GM18511 (cell line): ENCODE measurements around the gene TPRG1L.
"Not testable (repeated sequence)": the region's sequence is repeated elsewhere in the genome, so short reads cannot be mapped to it uniquely, and the experiment has no call there.

ENCODE experiments used
- ATAC-seq: cut with Tn5 transposase; IDR thresholded peaks from one replicate; pipeline ENCODE4 v1.9.1; 2021; ENCODE audit warnings: mild to moderate bottlenecking, moderate library complexity; ENCODE audit not compliant: unreplicated experiment

TPRG1L gene

DNA sequence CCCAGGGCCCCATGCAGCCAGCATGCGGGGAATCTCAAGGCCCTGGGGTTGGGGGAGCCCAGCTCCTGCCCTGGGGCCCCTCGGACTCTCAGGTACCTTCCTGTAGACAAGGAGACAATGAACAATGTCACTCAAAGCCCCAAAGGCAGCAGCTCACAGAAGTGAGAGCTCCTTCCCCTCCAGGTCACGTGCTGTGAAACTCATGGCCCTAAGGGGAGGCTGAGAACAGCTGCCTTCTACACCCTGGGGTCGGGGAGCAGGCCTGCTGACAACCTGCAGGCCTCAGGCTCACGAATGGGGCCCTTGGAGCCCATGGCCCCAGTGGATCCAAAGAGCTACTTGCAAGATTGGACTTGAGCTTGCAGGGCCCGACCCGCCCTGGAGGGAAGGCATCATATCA is 16.7 kb upstream of the TPRG1L start:
- no peak for ATAC-seq

DNA sequence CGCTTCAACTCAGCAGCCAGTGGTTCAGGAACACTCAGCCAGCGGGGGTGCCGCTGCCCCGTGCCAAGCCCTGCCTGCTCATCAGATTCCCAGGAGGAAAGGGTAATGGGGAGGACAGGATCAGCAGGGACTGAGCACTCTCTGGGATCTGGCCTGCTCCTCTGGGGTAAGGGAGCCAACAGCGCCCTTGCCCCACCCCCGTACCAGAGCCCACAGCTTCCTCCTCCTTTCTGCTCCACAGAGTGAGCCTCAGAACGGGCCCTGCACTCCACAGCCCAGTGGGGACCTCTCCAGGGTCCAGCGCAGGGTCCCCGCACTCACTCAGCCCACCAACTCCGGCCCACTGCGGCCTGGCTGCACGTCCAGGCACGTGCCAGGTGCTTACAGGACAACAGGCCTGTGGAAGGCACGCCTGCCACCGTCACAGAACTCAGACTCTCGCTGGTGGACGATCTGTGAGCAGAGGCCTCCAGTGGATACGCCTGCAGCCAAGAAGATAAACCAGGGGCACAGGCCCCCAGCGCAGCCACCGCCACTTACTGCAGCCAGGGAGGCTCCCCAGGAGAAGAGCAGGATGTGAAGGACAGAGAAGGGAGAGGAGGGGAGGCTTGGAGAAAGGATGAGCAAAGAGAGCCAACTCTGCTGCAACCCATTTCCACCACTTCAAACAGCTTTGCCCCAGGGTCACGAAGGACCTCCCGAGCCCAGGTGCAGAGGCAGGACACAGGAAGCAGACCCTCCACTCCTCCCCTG is 15.6 kb upstream of the TPRG1L start:
- ATAC-seq: no peak

DNA sequence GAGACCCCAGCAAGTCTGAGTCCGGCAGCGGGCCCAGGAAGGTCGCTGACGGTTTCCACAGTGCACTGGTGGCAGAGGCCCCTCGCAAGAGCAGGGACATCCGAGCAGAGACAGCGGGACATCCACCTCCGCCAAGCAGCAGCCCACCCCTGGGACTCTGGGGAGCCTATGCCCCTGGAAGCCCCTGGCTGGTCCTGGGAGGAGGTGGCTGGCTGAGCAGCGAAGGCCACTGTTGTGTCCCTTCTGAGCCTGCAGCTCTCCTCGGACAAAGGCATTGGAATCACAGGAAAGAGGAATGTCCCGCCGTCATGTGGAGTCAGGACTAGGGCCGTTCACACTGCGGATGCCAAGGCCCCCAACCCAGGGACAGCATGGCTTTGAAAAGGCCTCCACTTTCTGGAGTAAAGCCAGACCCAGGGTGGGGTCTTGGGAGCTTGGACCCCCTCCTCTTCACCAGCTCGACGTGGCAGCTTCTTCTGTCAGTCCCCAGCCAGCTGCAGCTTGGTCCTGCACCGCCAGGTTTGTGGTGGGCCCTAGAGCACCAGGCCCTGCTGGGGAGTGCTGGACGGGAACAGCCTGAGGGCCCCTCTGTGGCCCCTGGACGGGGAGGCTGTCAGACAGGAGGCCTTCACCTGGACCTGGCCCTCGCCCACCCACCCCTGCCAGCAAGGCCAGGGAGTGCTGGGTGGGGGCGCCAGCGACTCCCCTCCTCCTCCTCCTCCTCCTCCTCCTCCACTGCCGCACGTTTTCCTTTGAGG is 14.9 kb upstream of the TPRG1L start:
- ATAC-seq: no peak

DNA sequence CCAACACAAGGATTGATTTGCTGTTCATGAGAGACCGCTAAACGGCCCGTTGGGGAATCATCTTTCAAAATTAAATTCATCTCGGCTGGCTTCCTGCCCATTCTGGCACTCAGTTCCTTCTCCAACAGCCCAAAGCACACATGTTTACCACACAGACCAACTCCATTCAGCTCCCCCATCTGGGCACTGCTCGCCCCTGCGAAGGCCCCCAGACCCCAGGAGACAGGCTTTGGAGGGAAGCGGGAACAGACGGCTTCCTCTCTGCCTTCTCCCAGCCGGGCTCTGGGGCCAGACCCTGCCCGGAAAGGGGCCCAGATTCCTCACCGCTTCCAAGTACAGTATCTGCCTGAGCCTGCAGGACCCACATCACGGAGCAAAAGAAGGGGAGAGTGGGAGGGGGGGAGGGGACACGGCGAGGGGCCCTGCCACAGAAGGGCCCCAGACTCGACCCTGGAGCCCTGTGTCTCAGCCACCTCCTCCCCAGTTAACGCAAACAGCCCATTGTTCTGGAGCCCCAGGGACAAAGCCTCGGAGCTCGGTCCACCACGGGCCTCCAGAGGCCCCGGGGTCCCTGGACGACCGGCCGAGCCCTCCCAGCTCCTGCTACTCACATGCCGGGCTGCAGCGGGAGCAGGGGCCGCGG is 14.2 kb upstream of the TPRG1L start:
- no peak for ATAC-seq

DNA sequence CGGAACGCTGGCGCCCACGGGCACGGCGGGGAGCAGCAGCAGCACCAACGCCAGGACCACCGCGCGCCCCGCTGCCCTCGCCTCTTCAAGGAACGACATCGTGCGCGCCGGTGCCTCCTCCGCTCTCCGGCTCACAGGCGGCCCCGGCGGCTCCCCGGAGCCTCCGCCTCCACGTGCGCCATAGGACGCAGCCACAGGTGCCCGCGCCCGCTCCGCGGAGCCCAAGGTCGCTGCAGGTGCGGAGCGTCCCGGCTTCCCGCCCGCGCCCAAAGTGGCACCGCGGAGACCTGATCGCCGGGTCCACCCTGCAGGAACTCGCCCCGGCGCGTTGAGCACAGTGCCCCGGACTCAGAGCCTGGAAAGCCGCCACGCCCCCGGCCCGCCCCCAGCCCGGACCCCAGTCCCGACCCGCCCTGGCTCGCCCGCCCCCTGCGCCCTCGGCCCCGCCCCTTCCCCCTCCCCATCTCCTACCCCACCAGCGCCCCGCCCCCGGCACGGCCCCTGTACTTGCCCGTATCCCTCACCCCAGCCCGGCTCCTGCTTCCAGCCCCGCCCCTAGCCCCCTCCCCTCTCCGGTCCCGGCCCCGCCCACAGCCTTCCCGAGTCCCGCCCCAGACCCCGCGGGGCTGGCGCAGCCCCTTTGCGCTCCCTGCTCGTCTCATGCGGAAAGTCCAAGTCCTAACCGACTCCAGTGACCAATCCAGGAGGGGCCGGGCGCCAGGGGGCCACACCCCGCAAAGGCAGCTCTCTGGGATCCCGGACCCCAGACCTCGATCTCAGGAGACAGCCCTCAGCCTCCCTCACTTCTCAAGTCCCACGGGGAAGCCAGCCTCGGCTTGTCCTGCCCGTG is 13.4 kb upstream of the TPRG1L start, which contains the start of gene MEGF6:
MEGF6 (minus strand) TSS at position 339 of the 850 bp plus-strand sequence; CDS start at position 99, 240 bp downstream.
- no peak for ATAC-seq

DNA sequence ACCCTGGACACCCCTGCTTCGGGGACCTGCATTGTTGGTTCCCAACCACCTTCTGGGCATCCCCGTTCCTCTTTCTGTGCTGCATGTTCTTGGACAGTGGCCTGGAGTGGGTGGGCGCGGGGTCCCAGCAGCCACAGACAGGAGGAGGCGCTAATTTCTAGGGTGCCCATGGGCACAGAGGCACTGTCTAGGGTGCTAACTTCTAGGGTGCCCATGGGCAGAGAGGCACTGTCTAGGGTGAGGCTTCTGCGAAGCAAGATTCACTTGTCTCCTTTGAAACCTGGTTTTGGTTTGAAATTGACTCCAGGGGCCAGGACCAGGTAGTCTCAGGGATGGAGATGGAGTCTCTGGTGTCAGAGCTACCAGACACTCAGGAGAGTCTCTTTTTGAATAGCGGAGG is 12.7 kb upstream of the TPRG1L start:
- ATAC-seq: no peak

DNA sequence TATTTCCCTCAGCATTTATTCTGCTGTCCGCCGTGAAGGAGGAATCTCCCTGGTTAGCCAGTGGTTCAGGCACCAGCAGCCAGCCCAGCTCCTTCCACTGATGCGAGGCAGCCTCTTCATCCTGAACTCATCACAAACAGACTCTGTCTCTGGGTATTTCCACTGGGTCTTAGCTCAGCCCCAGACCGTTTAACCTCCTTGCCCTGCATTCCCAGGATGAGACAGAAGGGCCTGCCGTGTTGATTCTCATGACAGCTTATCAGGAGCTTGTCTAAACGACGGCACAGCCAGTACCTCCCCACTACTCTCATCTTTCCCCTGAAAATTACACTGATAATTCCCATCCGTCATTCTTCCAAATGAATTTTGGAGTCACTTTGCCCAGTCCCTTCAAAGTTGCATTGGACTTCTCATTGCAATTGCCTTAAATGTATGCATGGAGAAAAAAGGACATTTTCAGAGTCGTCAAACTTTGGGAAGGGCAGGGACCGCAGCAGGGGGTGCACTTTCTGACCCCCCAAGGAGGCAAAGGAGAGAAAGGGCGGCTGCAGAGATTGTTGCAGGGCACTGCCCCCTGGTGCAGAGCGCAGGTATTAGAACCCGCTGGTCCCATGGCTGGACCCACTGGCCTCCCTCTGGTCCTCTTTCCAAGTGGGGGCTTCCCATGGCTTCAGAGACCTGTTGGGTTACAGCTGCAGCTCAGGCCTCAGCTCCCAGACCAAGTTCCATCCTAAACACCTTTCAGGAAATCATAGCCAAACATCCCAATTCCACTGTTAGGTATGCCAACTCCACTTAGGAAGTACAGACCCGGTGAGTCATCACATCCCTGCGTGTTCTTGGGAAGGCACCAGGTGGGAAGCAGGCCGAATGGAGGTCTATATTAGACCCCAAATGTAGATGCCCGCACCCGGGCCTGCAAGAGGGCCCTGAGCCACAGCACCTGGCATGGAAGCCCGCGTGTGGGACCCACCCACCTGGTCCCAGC is 9.8 kb upstream of the TPRG1L start:
- no peak for ATAC-seq

DNA sequence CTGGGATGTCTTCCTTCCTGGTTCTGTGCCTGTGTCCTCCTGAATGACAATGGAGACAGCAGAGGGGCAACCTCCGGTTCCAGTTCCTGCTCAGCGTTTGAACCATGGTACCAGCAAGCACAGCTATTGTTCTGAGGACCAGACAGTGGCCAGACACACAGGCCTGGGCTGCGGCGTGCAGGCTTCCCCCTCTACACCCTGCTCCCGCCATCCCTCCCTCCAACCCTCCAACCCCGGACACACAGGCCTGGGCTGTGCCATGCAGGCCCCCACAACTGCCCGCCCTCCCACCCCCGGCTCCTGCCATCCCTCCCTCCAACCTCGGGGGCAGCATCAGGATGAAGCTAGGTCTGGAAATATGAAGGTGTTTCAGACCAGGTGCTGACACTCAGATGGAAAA is 8.0 kb upstream of the TPRG1L start:
- ATAC-seq: no peak

DNA sequence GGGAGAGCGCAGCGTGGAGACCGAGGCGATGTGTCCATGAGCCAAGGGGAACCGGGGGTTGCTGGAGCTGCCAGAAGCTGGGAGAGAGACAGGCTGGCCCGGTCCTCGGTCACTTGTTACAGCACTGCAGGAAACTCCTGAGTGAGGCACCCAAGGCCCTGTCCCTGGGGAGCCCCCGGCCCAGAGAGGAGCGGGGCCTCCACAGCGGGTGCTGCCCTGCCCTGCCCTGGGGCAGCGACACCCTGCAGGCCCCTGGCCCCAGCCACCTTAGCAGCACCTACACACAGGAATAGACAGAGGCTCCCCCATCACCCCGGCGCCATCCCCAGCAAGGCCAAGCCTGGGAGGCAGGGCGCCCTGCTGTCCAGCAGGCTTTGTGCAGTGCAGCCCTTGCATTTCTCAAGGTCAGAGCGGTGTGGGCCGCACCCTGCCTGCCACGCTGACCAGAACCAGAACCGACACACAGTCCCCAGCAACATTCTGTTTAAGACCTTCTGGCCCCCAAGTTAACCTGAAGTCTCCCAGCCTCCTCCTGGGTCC is 6.9 kb upstream of the TPRG1L start:
- no peak for ATAC-seq

DNA sequence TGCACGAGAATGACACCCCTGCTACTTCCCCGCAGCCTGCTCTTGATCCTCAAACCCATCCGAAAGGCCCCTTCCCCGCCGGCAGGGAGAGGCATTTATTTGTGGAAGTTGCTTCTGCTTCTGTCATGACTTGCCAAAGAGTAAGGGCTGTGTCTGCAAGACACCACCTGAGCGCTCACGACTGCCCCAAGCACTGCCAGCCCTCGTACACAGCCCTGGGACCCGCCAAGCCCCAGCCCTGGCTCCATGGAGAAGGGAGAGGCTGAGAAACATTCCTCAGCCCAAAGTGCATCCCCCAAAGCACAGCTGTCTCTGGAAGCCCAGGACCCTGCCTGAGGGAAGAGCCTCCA is 6.3 kb upstream of the TPRG1L start:
- ATAC-seq: no peak

DNA sequence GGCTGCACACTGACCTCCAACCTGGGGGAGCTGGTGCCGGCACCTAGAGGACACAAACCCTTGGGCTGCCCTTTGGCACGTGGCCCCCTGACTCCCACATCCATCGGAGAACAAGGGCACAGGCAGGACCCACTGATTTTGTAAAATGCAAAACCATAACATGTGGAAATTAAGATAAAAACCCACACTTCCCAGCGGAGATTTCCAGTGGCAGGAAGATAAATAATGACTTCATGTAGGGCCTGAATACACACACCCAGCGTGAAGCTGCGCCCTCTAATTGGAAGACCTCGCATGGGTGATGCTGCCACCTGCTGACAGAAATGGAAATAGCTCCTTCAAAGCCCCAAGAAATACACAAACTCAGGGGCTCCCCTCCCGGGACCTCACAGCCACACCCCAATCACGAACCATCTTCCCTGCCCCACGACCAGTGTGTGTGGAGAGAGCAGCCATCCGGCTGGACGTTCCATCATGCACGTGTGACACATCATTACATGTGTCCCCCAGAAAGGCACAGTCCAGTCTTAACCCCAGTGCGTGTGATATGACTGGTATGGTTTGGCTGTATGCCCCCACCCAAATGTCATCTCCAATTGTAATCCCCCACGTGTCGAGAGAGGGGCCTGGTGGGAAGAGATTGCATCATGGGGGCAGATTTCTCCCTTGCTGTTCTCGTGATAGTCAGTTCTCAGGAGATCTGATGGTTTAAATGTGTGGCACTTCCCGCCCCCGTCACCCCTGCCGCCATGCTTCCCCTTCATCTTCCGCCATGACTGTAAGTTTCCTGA is 5.7 kb upstream of the TPRG1L start:
- no peak for ATAC-seq

DNA sequence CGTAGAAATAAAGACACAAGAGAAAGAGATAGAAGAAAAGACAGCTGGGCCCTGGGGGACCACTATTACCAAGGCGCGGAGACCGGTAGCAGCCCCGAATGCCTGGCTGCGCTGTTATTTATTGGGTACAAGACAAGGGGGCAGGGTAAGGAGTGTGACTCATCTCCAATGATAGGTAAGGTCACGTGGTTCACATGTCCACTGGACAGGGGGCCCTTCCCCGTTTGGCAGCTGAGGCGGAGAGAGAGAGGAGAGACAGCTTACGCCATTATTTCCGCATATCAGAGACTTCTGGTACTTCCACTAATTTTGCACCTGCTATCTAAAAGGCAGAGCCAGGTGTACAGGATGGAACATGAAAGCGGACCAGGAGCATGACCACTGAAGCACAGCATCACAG is 4.1 kb upstream of the TPRG1L start:
- no peak for ATAC-seq

DNA sequence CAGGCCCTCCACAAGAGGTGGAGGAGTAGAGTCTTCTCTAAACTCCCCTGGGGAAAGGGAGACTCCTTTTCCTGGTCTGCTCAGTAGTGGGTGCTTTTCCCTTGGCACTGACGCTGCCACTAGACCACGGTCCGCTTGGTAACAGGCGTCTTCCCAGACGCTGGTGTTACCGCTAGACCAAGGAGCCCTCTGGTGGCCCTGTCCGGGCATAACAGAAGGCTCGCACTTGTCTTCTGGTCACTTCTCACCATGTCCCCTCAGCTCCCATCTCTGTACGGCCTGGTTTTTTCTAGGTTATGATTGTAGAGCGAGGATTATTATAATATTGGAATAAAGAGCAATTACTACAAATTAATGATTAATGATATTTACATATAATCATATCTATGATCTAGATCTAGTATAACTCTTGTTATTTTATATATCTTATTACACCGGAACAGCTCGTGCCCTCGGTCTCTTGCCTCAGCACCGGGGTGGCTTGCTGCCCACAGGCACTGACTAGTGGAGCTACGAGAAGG is 3.6 kb upstream of the TPRG1L start:
- not testable (repeated sequence) for ATAC-seq

DNA sequence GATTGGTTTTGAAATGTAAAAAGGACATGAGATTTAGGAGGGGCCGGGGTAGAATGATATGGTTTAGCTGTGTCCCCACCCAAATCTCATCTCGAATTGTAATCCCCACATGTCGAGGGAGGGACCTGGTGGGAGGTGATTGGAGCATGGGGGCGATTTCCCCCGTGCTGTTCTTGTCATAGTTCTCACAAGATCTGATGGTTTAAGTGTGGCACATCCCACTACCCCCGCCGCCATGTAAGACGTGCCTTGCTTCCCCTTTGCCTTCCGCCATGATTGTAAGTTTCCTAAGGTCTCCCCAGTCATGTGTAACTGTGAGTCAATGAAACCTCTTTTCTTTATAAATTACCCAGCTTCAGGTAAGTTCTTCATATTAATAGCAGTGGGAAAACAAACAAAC is 2.7 kb upstream of the TPRG1L start:
- not testable (repeated sequence) for ATAC-seq

DNA sequence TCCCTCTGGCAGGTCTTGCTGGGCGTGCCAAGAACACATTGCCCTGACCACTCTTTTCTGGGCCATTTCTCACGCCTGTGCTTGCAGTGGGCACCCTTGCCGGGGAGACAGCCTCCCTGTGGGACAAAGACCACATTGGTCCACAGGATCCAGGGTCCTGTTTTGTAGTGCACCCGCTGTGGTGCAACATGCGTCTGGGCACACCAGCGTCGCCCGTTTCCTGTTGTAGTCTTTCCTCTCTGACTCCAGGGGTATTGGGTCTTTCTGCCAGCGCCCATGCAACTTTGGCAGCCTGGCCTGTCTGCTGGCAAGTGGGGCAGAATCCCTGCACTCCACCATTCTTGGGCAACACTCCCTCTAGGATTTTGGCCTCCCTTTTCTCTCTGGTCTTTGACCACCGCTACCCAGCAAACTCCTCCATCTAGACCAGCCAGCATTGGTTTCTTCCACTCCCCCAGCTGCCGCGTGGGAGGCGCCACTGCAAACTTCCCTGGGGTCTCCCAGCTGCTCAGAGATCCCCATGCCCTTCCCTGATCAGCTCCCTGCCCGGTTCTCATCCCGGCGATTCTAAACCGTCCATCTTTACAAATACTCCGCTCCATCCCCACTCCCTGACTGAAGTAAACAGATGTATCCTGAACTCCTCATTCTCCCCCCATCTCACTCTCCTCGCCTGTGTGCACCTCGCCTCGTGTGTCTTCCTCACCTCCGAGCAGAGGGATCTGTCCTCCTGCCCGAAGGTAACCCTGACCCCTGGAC is 1.2 kb upstream of the TPRG1L start:
- no peak for ATAC-seq

DNA sequence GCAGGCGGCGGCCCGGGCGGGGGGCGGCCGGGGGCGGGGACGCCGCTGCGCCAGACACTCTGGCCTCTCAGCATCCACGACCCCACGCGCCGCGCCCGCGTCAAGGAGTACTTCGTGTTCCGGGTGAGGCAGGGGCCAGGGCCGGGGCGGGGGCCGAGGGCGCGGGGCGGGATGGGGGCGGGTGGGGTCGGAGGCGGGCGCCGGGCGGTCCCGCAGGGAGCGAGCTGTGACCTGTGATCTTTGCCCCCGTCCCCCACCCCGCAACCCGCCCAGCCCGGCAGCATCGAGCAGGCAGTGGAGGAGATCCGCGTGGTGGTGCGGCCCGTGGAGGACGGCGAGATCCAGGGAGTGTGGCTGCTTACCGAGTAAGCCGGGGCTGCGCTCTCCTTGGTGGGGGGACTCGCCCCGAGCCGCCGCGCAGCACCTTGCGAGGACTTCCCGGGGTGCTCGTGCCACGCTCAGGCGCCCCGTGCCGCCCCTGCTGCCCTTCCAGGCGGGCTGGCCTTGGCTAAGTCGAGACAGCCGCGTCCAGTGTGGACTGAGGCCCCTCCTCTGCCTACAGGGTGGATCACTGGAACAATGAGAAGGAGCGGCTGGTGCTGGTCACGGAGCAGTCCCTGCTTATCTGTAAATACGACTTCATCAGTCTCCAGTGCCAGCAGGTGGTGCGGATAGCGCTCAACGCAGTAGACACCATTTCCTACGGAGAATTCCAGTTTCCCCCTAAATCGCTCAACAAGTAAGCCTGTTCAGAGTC is 514 bp downstream of the TPRG1L start:
- ATAC-seq: peak; percentile 18

DNA sequence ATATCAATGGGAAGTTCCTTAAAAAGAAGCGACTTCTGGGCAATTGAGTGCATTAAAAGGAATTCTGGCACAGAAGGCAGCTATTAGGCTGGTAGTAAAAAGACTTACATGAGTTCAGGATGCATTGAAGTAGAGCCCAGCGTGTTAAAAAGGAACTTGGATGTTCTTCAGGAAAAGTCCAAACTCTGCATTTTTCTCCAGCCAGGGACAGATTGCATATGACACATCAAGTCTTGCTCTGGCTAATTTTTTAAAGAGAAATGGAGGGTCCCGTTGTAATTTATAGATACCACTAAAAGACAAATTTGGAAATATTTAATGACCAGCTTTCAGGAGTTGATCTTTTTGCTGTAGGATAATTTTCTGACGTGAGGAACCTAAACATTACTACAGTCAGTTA is 1.2 kb downstream of the TPRG1L start:
- ATAC-seq: no peak
